GM23248 (cell line): ENCODE measurements around the gene OR6X1.

Experiments used
- EZH2 ChIP-seq: fragments of 200-600 bp; sonication (generic); IDR thresholded peaks from 2 replicates; pipeline ENCODE4 v1.6.1; 2018; ENCODE audit warnings: antibody characterized with exemption, mild to moderate bottlenecking; ENCODE audit not compliant: insufficient read depth, poor library complexity, severe bottlenecking
- EZH2phosphoT487 ChIP-seq: fragments of 200-600 bp; sonication (generic); IDR thresholded peaks from 2 replicates; pipeline ENCODE4 v1.6.1; 2018; ENCODE audit warnings: antibody characterized with exemption, moderate library complexity, mild to moderate bottlenecking, low read depth; ENCODE audit not compliant: insufficient read depth

GRCh38 chr11:123770712-123771111 lies 16.4 kb upstream of the OR6X1 start:
- TF ChIP-seq EZH2 (no peak), EZH2phosphoT487 (no peak)
